Measurements from ENCODE around the gene FBN1. TPM values are rescaled to one million over a fixed set of nuclear protein-coding genes. Genes with fewer than 3 reads are reported as not detected.

Gene FBN1
- total RNA-seq, 1 experiment from 2014 or later, result 0.43 TPM

DNA sequence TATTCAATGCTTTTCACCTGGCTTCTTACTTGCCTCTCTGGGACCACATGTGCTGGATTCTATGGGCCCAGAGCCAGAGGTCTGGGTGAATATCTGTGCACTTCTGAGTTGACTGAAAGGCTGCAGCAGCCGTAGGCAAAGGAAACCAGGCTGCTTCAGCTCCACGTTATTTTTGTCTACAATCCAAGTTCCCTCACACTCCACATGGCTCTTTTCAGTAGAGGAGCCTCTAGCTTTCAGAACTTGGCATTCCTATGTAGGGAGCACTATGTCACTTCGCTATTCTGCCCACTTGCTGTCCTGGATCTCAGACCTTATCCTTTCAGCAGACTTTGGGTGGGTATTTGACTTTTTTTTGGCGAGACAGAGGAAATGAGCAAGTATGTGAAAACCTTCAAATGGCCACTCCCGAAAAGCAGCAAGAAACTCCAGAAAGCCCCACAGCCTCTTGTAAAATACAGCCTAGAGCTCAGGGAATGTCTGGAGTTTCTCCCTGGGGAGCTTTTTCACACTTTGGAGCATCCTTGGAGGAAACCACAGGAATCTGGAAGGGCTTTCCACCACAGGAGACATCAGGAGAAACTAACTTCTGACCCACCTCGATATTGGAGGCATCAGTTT is 233.4 kb downstream of the FBN1 start:
- ChIA-PET CTCF (no interaction called here), POLR2A (no interaction called here)
- Histone ChIP-seq H3K9me3 (no peaks in the 10 kb centered on the region), H3K27me3 (replicated peaks; ENCODE audit: control insufficient read depth, insufficient read depth, low read length) (no peaks in the 10 kb centered on the region), H3K4me3 (ENCODE audit: low read depth, low read length) (no peak overlapping the region), H3K36me3 (ENCODE audit: control insufficient read depth, insufficient read depth, low read length) (no peaks in the 10 kb centered on the region), H3K4me1 (no peaks in the 10 kb centered on the region)
- TF ChIP-seq, protein P1, sequence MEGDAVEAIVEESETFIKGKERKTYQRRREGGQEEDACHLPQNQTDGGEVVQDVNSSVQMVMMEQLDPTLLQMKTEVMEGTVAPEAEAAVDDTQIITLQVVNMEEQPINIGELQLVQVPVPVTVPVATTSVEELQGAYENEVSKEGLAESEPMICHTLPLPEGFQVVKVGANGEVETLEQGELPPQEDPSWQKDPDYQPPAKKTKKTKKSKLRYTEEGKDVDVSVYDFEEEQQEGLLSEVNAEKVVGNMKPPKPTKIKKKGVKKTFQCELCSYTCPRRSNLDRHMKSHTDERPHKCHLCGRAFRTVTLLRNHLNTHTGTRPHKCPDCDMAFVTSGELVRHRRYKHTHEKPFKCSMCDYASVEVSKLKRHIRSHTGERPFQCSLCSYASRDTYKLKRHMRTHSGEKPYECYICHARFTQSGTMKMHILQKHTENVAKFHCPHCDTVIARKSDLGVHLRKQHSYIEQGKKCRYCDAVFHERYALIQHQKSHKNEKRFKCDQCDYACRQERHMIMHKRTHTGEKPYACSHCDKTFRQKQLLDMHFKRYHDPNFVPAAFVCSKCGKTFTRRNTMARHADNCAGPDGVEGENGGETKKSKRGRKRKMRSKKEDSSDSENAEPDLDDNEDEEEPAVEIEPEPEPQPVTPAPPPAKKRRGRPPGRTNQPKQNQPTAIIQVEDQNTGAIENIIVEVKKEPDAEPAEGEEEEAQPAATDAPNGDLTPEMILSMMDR (IDR thresholded peaks at IDR 0.05; ENCODE audit: insufficient read depth in 1 of 2, low read depth in 1 of 2, low read length in 1 of 2, severe bottlenecking in 1 of 2, unreplicated experiment in 1 of 2), result no peak
- DNase-seq, result no peak
- H3K4me3 Mint-ChIP-seq (ENCODE audit: unreplicated experiment), result no peak overlapping the region
- no peaks in the 10 kb centered on the region for H3K9me3 Mint-ChIP-seq (ENCODE audit: unreplicated experiment)
- intact Hi-C loops (cut with micrococcal nuclease; ENCODE audit: unreplicated experiment), result no loop called here
- H3K4me1 Mint-ChIP-seq (ENCODE audit: low read depth, unreplicated experiment), result peaks cover 6% of the 10 kb centered on the region
- H3K27me3 Mint-ChIP-seq (ENCODE audit: insufficient read depth, unreplicated experiment), result peaks cover 5% of the 10 kb centered on the region
- H3K27ac Mint-ChIP-seq (ENCODE audit: unreplicated experiment), result no peak overlapping the region
- no TSS peak for BruUV-seq (replicated peaks)
- no peaks in the 10 kb centered on the region for H3K36me3 Mint-ChIP-seq (ENCODE audit: insufficient read depth, unreplicated experiment)

DNA sequence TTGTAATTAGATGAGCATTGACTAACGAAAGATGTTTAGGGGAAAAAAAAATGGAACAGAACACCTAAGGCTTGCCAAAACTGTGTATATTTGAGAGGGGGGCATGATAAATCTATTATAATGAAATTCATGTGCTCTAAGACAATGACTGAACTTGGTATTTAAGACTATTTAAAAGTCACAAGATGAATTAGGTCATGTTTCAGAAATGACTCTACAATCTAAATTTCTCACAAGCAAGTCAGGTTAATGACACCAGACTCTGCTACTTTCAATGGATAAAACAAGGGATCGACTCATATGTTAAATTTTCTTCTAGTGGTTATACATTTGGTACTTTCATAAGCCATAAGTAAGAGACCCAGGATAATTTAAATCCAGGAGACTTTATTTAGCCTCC is 235.9 kb downstream of the FBN1 start:
- H3K27ac Mint-ChIP-seq (ENCODE audit: unreplicated experiment), result no peak overlapping the region
- H3K9me3 Mint-ChIP-seq (ENCODE audit: unreplicated experiment), result no peaks in the 10 kb centered on the region
- TF ChIP-seq, protein P1 (IDR thresholded peaks at IDR 0.05; ENCODE audit: insufficient read depth in 1 of 2, low read depth in 1 of 2, low read length in 1 of 2, severe bottlenecking in 1 of 2, unreplicated experiment in 1 of 2), result no peak
- Histone ChIP-seq H3K4me1 (no peaks in the 10 kb centered on the region), H3K27me3 (replicated peaks; ENCODE audit: control insufficient read depth, insufficient read depth, low read length) (no peaks in the 10 kb centered on the region), H3K9me3 (no peaks in the 10 kb centered on the region), H3K36me3 (ENCODE audit: control insufficient read depth, insufficient read depth, low read length) (no peaks in the 10 kb centered on the region), H3K4me3 (ENCODE audit: low read depth, low read length) (no peak overlapping the region)
- peaks cover 6% of the 10 kb centered on the region for H3K27me3 Mint-ChIP-seq (ENCODE audit: insufficient read depth, unreplicated experiment)
- no peak overlapping the region for H3K4me3 Mint-ChIP-seq (ENCODE audit: unreplicated experiment)
- BruUV-seq (replicated peaks), result no TSS peak
- peaks cover 6% of the 10 kb centered on the region for H3K4me1 Mint-ChIP-seq (ENCODE audit: low read depth, unreplicated experiment)
- CTCF ChIA-PET, result no interaction called here
- no peak for DNase-seq
- POLR2A ChIA-PET, result no interaction called here
- no peaks in the 10 kb centered on the region for H3K36me3 Mint-ChIP-seq (ENCODE audit: insufficient read depth, unreplicated experiment)
- intact Hi-C loops (cut with micrococcal nuclease; ENCODE audit: unreplicated experiment), result no loop called here

DNA sequence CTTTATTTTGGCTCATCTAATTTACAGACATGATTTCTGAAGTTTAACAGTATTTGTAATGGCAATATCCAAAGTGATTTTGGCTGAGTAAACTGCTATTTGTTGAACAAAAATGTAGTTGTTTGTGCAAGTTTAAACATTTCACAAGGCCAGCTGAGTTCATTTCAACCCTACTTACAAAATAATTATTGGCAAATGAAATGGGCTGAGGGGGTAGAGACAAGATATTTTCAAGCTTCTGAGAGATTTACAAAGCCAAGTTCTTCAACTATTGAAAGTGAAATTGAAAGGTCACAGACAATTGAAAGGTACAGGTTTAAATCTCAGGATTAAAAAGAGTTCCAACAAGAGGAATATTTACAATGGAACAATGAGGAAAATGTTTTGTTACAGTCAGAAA is 237.2 kb downstream of the FBN1 start:
- TF ChIP-seq, protein P1 (IDR thresholded peaks at IDR 0.05; ENCODE audit: insufficient read depth in 1 of 2, low read depth in 1 of 2, low read length in 1 of 2, severe bottlenecking in 1 of 2, unreplicated experiment in 1 of 2), result no peak
- ChIA-PET POLR2A (no interaction called here), CTCF (no interaction called here)
- BruUV-seq (replicated peaks), result no TSS peak
- Histone ChIP-seq H3K36me3 (ENCODE audit: control insufficient read depth, insufficient read depth, low read length) (no peaks in the 10 kb centered on the region), H3K4me1 (no peaks in the 10 kb centered on the region), H3K27me3 (replicated peaks; ENCODE audit: control insufficient read depth, insufficient read depth, low read length) (no peaks in the 10 kb centered on the region), H3K9me3 (no peaks in the 10 kb centered on the region), H3K4me3 (ENCODE audit: low read depth, low read length) (no peak overlapping the region)
- Mint-ChIP-seq H3K9me3 (ENCODE audit: unreplicated experiment) (no peaks in the 10 kb centered on the region), H3K4me3 (ENCODE audit: unreplicated experiment) (no peak overlapping the region), H3K36me3 (ENCODE audit: insufficient read depth, unreplicated experiment) (no peaks in the 10 kb centered on the region), H3K27ac (ENCODE audit: unreplicated experiment) (no peak overlapping the region), H3K27me3 (ENCODE audit: insufficient read depth, unreplicated experiment) (peaks cover 6% of the 10 kb centered on the region), H3K4me1 (ENCODE audit: low read depth, unreplicated experiment) (peaks cover 6% of the 10 kb centered on the region)
- intact Hi-C loops (cut with micrococcal nuclease; ENCODE audit: unreplicated experiment), result no loop called here
- DNase-seq, result no peak
